Neural crest cell (in vitro differentiated cells): ENCODE results near the gene GABBR2. TPM values are rescaled to one million over a fixed set of nuclear protein-coding genes. Genes with fewer than 3 reads are reported as not detected.
"Not testable (repeated sequence)": the region's sequence is repeated elsewhere in the genome, so short reads cannot be mapped to it uniquely, and the experiment has no call there.

Experiments used
- DNase-seq: peaks from one replicate; pipeline ENCODE4 v3.0.0; 2021; ENCODE audit warnings: low read depth, mixed read lengths, low spot score
- H3K27ac Mint-ChIP-seq: one replicate; pipeline ENCODE4 v1.8.0; 2021; ENCODE audit warnings: mild to moderate bottlenecking, mixed read lengths; ENCODE audit not compliant: unreplicated experiment
- H3K27me3 Mint-ChIP-seq: 2 replicates; pipeline ENCODE4 v1.8.0; 2021; ENCODE audit warnings: low read depth, mild to moderate bottlenecking, mixed read lengths
- H3K36me3 Mint-ChIP-seq: 2 replicates; pipeline ENCODE4 v1.8.0; 2021; ENCODE audit warnings: low read depth, mild to moderate bottlenecking, mixed read lengths
- H3K4me1 Mint-ChIP-seq: 2 replicates; pipeline ENCODE4 v1.8.0; 2021; ENCODE audit warnings: mixed read lengths
- H3K4me3 Mint-ChIP-seq: one replicate; pipeline ENCODE4 v1.8.0; 2021; ENCODE audit warnings: mild to moderate bottlenecking, mixed read lengths
- H3K9me3 Mint-ChIP-seq: 2 replicates; pipeline ENCODE4 v1.8.0; 2021; ENCODE audit warnings: mixed read lengths
- CTCF ChIP-seq: fragments of 200-600 bp; sonication (generic); conservative IDR thresholded peaks from 2 replicates; pipeline ENCODE4 v1.5.0; 2021; ENCODE audit warnings: antibody characterized with exemption, mild to moderate bottlenecking
- total RNA-seq: library from RNA; stranded (reverse); gene quantifications from 2 replicates; pipeline ENCODE4 v1.2.1, GENCODE V29; 2021

GABBR2 gene
- total RNA-seq, 1 donor from 2014 or later = 0.84 TPM

GRCh38 chr9:98468567-98469239 lies 240.0 kb downstream of the GABBR2 start:
- Mint-ChIP-seq H3K27me3 (peaks cover 9% of the 10 kb centered on the region), H3K4me3 (no peak overlapping the region), H3K27ac (no peak overlapping the region), H3K9me3 (peaks cover 8% of the 10 kb centered on the region), H3K4me1 (no peaks in the 10 kb centered on the region), H3K36me3 (no peaks in the 10 kb centered on the region)
- DNase-seq = no peak
- TF ChIP-seq CTCF = no peak

- DNase-seq = no peak
- Mint-ChIP-seq H3K9me3 (peaks cover 17% of the 10 kb centered on the region), H3K4me1 (no peaks in the 10 kb centered on the region), H3K4me3 (no peak overlapping the region), H3K27ac (peak overlapping the region; percentile 16), H3K27me3 (peaks cover 9% of the 10 kb centered on the region), H3K36me3 (peaks cover 6% of the 10 kb centered on the region)
- TF ChIP-seq CTCF = no peak
Measured at GRCh38 chr9:98465799-98466198, 242.9 kb downstream of the GABBR2 start.

- not testable (repeated sequence) for H3K4me1 Mint-ChIP-seq, H3K36me3 Mint-ChIP-seq, H3K4me3 Mint-ChIP-seq, H3K27me3 Mint-ChIP-seq, H3K27ac Mint-ChIP-seq, DNase-seq
- H3K9me3 Mint-ChIP-seq = peaks cover 23% of the 10 kb centered on the region
Measured at GRCh38 chr9:98464156-98464690, 244.5 kb downstream of the GABBR2 start.

- H3K27me3 Mint-ChIP-seq = peaks cover 4% of the 10 kb centered on the region
- no peak for TF ChIP-seq CTCF
- H3K4me1 Mint-ChIP-seq = no peaks in the 10 kb centered on the region
- no peak overlapping the region for H3K4me3 Mint-ChIP-seq
- H3K36me3 Mint-ChIP-seq = peaks cover 9% of the 10 kb centered on the region
- no peak overlapping the region for H3K27ac Mint-ChIP-seq
- no peak for DNase-seq
- peaks cover 23% of the 10 kb centered on the region for H3K9me3 Mint-ChIP-seq
Measured at GRCh38 chr9:98462310-98462709, 246.4 kb downstream of the GABBR2 start.

- no peak for DNase-seq
- H3K36me3 Mint-ChIP-seq = peaks cover 9% of the 10 kb centered on the region
- H3K27ac Mint-ChIP-seq = no peak overlapping the region
- TF ChIP-seq CTCF = no peak
- no peak overlapping the region for H3K4me3 Mint-ChIP-seq
- peaks cover 8% of the 10 kb centered on the region for H3K4me1 Mint-ChIP-seq
- H3K9me3 Mint-ChIP-seq = peaks cover 21% of the 10 kb centered on the region
- peaks cover 15% of the 10 kb centered on the region for H3K27me3 Mint-ChIP-seq
Measured at GRCh38 chr9:98460704-98461103, 248.0 kb downstream of the GABBR2 start.

- peaks cover 9% of the 10 kb centered on the region for H3K36me3 Mint-ChIP-seq
- DNase-seq = no peak
- peaks cover 15% of the 10 kb centered on the region for H3K9me3 Mint-ChIP-seq
- H3K4me1 Mint-ChIP-seq = peaks cover 15% of the 10 kb centered on the region
- no peak overlapping the region for H3K4me3 Mint-ChIP-seq
- no peak for TF ChIP-seq CTCF
- H3K27me3 Mint-ChIP-seq = peaks cover 15% of the 10 kb centered on the region
- no peak overlapping the region for H3K27ac Mint-ChIP-seq
Measured at GRCh38 chr9:98457726-98458370, 250.9 kb downstream of the GABBR2 start.
